Esophagus squamous epithelium (tissue), 4 donors: Measurements from ENCODE around the gene PPFIA2.

Experiments used
- CTCF ChIP-seq, 6 experiments: fragments of 450-650 bp in 4 of 6; fragments of 200-600 bp in 2 of 6; sonication (generic) in 2 of 6; IDR thresholded peaks; one replicate each; pipeline ENCODE4 v1.5.1; 2016 to 2019; ENCODE audit warnings: antibody characterized with exemption in 6 of 6, mild to moderate bottlenecking in 4 of 6, moderate library complexity in 4 of 6
- POLR2A ChIP-seq, 4 donors: fragments of 450-650 bp; IDR thresholded peaks; one replicate each; pipeline ENCODE4 v1.6.1; 2017; ENCODE audit warnings: antibody characterized with exemption in 4 of 4, mild to moderate bottlenecking in 4 of 4, moderate library complexity in 3 of 4

DNA sequence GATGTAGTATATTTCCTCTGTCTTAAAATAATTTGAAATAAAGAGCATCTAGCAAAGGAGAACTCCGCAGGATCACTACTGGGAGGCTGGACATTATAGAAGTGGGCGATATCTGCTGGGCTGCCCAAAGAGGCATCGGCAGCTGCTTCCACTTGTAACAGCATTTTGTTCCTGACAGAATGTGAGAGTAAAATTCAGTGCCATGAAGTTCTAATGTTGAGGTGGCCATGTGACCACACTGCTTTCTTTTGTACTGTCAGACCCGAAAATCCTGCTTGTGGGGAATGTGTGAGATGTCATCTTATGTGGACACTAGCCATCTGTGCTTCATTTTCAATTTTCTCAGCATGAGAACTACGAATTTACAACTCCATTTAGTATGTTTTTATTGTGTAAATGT lies 529.4 kb downstream of the PPFIA2 start:
- TF ChIP-seq CTCF (IDR thresholded peaks at IDR 0.05) (no peak), POLR2A (IDR thresholded peaks at IDR 0.05) (no peak)
